Gastrocnemius medialis (tissue), 4 donors: ENCODE data around the gene BAIAP2L1. TPM values are rescaled to one million over a fixed set of nuclear protein-coding genes. Genes with fewer than 3 reads are reported as not detected.

ENCODE experiments used
- ATAC-seq, 2 donors: fragments of 150-250 bp; one replicate each; pipeline ENCODE4 v1.9.1; 2016
- DNase-seq, 2 donors: peaks; one replicate each; pipeline ENCODE4 v3.0.0-alpha.2; 2019
- H3K27ac ChIP-seq, 4 donors: fragments of 200-600 bp; sonication (generic); 1 replicate in 1 of 4; 2 replicates in 3 of 4; pipeline ENCODE4 v1.5.1; 2016 to 2018; ENCODE audit warnings: mild to moderate bottlenecking in 2 of 4, moderate library complexity in 1 of 4
- H3K27me3 ChIP-seq, 3 donors: fragments of 200-600 bp; sonication (generic) in 2 of 3; 1 replicate in 1 of 3; 2 replicates in 2 of 3; pipeline versions ENCODE4 v1.5.1 to v1.6.0; 2016 to 2019; ENCODE audit warnings: mild to moderate bottlenecking in 1 of 3, moderate library complexity in 1 of 3
- H3K36me3 ChIP-seq, 2 donors: fragments of 200-600 bp; sonication (generic) in 1 of 2; one replicate each; pipeline ENCODE4 v1.5.1; 2017 to 2018
- H3K4me1 ChIP-seq, 2 donors: fragments of 200-600 bp; sonication (generic) in 1 of 2; one replicate each; pipeline ENCODE4 v1.5.1; 2016 to 2017; ENCODE audit warnings: mild to moderate bottlenecking in 2 of 2
- H3K4me3 ChIP-seq, 4 donors: fragments of 200-600 bp; sonication (generic) in 3 of 4; 1 replicate in 1 of 4; 2 replicates in 3 of 4; pipeline ENCODE4 v1.5.1; 2016 to 2019; ENCODE audit warnings: mild to moderate bottlenecking in 2 of 4
- H3K9me3 ChIP-seq, 3 donors: fragments of 200-600 bp; sonication (generic) in 2 of 3; 1 replicate in 1 of 3; 2 replicates in 2 of 3; pipeline ENCODE4 v1.5.1; 2016 to 2019
- CTCF ChIP-seq, 5 experiments: fragments of 450-650 bp in 3 of 5; fragments of 200-600 bp in 2 of 5; sonication (generic) in 2 of 5; IDR thresholded peaks in 4 of 5; conservative IDR thresholded peaks in 1 of 5; 1 replicate in 4 of 5; 2 replicates in 1 of 5; pipeline ENCODE4 v1.5.1; 2016 to 2019; ENCODE audit warnings: antibody characterized with exemption in 5 of 5, mild to moderate bottlenecking in 3 of 5, moderate library complexity in 3 of 5
- POLR2A ChIP-seq, 2 donors: fragments of 450-650 bp; IDR thresholded peaks; one replicate each; pipeline ENCODE4 v1.6.1; 2017; ENCODE audit warnings: antibody characterized with exemption in 2 of 2, mild to moderate bottlenecking in 2 of 2, moderate library complexity in 2 of 2
- in situ Hi-C, 4 donors: fragments of 200-750 bp; cut with MboI; loops; one replicate each; pipeline versions ENCODE4 v1.15.0 to v1.8.0; 2017; ENCODE audit warnings: low sequenced_read_pairs in 4 of 4
- intact Hi-C: fragments of 100-400 bp; cut with DNase I; formaldehyde crosslinking; loops from one replicate; pipeline ENCODE4 v1.15.1; 2023; ENCODE audit warnings: low total_unique reads
- total RNA-seq, 4 donors: library from RNA; depleted of rRNA; stranded (reverse); fragments of >200 nt; gene quantifications; one replicate each; pipeline versions ENCODE4 v1.1.0 to v1.2.3, GENCODE V29; 2016

Gene BAIAP2L1
- total RNA-seq, 4 donors from 2014 or later, result 0.59 to 3.8 (median 1.2) TPM

DNA sequence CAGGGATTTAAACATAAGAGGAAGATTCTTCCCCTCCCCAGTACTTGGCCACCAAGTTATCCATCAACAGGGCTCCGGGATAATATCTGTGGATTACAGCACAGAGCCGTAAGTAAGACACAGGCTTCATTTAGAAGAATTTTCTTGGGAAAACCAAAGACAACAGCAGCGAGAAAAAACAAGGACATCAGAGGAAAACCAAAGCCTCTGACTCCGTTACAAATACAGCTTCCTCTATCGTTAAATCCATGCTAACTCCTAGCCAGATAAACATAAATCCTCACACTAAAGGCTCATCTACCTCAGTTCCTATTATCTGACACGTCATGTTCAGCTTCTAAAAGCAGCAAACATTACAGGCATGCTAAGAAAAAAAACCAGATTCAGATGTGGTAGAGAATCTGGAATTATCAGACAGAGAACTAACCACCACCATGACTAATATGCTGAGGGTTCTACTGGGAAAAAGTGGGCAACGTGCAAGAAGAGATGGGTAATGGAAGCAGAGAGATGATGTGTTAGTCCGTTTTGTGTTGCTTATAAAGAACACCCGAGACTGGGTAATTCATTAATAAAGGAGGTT, 71.0 kb downstream of the BAIAP2L1 start:
- TF ChIP-seq CTCF (IDR thresholded peaks at IDR 0.05 in 4 of 5, conservative IDR thresholded peaks at IDR 0.05 in 1 of 5) (no peak), POLR2A (IDR thresholded peaks at IDR 0.05) (no peak)
- intact Hi-C loops (no loop called here), in situ Hi-C loops (no loop called here)
- no peaks in the 10 kb centered on the region for H3K36me3 ChIP-seq
- ATAC-seq, result no peak
- peak overlapping the region; percentile 37 to 75 (median 64) for H3K27ac ChIP-seq
- no peaks in the 10 kb centered on the region for H3K9me3 ChIP-seq
- no peak overlapping the region for H3K4me3 ChIP-seq
- H3K27me3 ChIP-seq, result no peaks in the 10 kb centered on the region
- DNase-seq, result no peak
- H3K4me1 ChIP-seq, result no peaks in the 10 kb centered on the region

DNA sequence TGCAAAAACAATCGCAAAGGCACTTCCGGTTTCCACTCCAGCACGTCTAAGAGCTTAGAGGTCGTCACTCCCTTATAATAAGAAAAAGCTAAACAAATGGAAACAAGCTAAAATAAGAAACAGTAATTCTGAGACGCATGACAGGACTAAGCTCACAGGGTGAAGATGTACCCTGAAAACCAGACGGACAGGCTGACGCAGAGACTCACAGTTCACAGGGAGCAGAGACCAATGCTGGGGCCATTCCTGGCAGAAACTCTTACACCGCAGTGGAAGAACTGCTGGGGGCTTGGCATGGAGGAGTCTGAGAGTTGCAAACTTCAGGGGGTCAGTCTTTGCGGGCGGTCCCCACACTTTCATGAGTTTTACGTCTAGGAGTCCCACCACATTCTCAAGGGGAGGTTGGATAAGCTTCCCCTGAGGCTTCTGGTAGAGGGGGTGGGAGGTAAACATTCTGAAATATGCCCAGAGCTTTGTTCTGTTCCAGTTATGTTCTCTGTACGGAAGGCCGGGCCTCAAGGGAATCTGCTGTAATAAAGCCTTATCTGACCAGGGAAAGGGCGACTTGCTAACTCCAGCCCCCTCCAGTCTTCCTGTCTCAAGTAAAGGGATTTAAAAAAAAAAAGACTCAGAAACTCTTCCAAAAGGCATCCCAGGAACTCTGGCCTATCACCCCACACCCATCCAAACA, 71.6 kb downstream of the BAIAP2L1 start:
- Histone ChIP-seq H3K36me3 (no peaks in the 10 kb centered on the region), H3K27ac (peak overlapping the region; percentile 31 to 75 (median 64)), H3K4me1 (no peaks in the 10 kb centered on the region), H3K27me3 (no peaks in the 10 kb centered on the region), H3K4me3 (peak overlapping the region in 1 of 4 donors; percentile 18), H3K9me3 (no peaks in the 10 kb centered on the region)
- ATAC-seq (peak; percentile 62 to 76), DNase-seq (no peak)
- intact Hi-C loops (no loop called here), in situ Hi-C loops (no loop called here)
- TF ChIP-seq CTCF (IDR thresholded peaks at IDR 0.05 in 4 of 5, conservative IDR thresholded peaks at IDR 0.05 in 1 of 5), result no peak
- no peak for TF ChIP-seq POLR2A (IDR thresholded peaks at IDR 0.05)

DNA sequence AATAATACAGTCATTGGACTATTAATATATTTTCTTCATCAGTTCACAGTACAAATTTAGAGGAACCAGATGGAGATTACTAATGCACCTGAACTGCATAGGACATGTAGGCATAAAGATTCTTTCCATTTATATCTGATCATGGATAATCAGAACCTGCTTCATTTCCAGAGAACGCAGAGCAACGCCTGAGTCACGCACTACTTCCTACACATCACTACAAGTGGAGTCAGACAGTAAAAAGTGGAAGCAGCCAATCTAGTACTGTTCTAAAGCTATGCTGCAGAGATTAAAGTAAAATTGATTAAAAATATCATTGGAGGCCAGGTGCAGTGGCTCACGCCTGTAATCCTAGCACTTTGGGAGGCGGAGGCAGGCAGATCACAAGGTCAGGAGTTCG, 76.1 kb downstream of the BAIAP2L1 start:
- DNase-seq (no peak), ATAC-seq (no peak)
- intact Hi-C loops (no loop called here), in situ Hi-C loops (no loop called here)
- Histone ChIP-seq H3K27me3 (peaks cover 0 to 8% (median 0%) of the 10 kb centered on the region in 3 donors), H3K27ac (no peak overlapping the region), H3K4me1 (peaks cover 11% of the 10 kb centered on the region in 2 donors), H3K9me3 (no peaks in the 10 kb centered on the region), H3K4me3 (no peak overlapping the region), H3K36me3 (no peaks in the 10 kb centered on the region)
- TF ChIP-seq POLR2A (IDR thresholded peaks at IDR 0.05) (no peak), CTCF (IDR thresholded peaks at IDR 0.05 in 4 of 5, conservative IDR thresholded peaks at IDR 0.05 in 1 of 5) (no peak)

- intact Hi-C loops, result no loop called here
These were observed 77.1 kb downstream of the BAIAP2L1 start for GRCh38 chr7:98323597-98324322.

More at GRCh38 chr7:98323597-98324322, 77.1 kb downstream of the BAIAP2L1 start:
- ATAC-seq (peak in 1 of 2 donors; percentile 12), DNase-seq (no peak)
- H3K4me3 ChIP-seq, result peak overlapping the region in 2 of 4 donors; percentile 9 to 25
- TF ChIP-seq POLR2A (IDR thresholded peaks at IDR 0.05) (no peak), CTCF (IDR thresholded peaks at IDR 0.05 in 4 of 5, conservative IDR thresholded peaks at IDR 0.05 in 1 of 5) (no peak)
- H3K9me3 ChIP-seq, result no peaks in the 10 kb centered on the region
- in situ Hi-C loops, result no loop called here
- peaks cover 0 to 8% (median 0%) of the 10 kb centered on the region in 3 donors for H3K27me3 ChIP-seq
- H3K27ac ChIP-seq, result peak overlapping the region in 1 of 4 donors; percentile 13
- H3K4me1 ChIP-seq, result peaks cover 11% of the 10 kb centered on the region in 2 donors
- no peaks in the 10 kb centered on the region for H3K36me3 ChIP-seq
